ENCODE data around the gene BET1. TPM values are rescaled to one million over a fixed set of nuclear protein-coding genes. Genes with fewer than 3 reads are reported as not detected.

The BET1 gene
- total RNA-seq, 1 donor from 2014 or later: 21.9 TPM

GRCh38 chr7:94001396-94001795, 2.8 kb downstream of the BET1 start:
- Histone ChIP-seq H3K27ac (no peak overlapping the region), H3K36me3 (peaks cover 21% of the 10 kb centered on the region), H3K9me3 (no peaks in the 10 kb centered on the region), H3K4me3 (no peak overlapping the region), H3K4me1 (peaks cover 25% of the 10 kb centered on the region), H3K27me3 (ENCODE audit: low read depth) (no peaks in the 10 kb centered on the region)
- TF ChIP-seq, protein P1, sequence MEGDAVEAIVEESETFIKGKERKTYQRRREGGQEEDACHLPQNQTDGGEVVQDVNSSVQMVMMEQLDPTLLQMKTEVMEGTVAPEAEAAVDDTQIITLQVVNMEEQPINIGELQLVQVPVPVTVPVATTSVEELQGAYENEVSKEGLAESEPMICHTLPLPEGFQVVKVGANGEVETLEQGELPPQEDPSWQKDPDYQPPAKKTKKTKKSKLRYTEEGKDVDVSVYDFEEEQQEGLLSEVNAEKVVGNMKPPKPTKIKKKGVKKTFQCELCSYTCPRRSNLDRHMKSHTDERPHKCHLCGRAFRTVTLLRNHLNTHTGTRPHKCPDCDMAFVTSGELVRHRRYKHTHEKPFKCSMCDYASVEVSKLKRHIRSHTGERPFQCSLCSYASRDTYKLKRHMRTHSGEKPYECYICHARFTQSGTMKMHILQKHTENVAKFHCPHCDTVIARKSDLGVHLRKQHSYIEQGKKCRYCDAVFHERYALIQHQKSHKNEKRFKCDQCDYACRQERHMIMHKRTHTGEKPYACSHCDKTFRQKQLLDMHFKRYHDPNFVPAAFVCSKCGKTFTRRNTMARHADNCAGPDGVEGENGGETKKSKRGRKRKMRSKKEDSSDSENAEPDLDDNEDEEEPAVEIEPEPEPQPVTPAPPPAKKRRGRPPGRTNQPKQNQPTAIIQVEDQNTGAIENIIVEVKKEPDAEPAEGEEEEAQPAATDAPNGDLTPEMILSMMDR (IDR thresholded peaks at IDR 0.05): no peak
- no peak for DNase-seq
- intact Hi-C loops (cut with DNase I): no loop called here
- ATAC-seq: no peak

DNA sequence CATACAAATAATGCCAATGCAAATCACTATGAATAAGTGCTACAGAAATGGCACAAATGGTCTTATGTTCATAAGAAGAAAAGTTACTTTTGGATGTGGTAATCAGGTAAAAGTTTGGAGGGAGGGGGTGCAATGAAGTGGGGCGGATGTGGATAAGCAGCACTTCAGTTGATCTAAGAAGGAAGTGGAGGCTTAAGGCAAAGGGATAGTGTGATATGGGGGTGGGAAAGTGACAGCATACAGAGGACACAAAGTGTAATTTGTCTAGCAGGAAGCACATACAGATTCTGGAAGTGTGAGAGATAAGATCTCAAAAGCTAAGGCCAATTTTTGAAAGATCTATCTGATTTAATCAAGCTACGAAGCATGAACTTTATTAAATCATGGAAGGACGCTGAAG, 6.3 kb downstream of the BET1 start:
- Histone ChIP-seq H3K9me3 (no peaks in the 10 kb centered on the region), H3K36me3 (peaks cover 45% of the 10 kb centered on the region), H3K27ac (no peak overlapping the region), H3K4me3 (no peak overlapping the region), H3K27me3 (ENCODE audit: low read depth) (no peaks in the 10 kb centered on the region), H3K4me1 (peaks cover 11% of the 10 kb centered on the region)
- no peak for DNase-seq
- peak in 1 of 2 donors; percentile 48 for ATAC-seq
- intact Hi-C loops (cut with DNase I): no loop called here
- TF ChIP-seq, protein P1 (IDR thresholded peaks at IDR 0.05): no peak

- Histone ChIP-seq H3K4me3 (no peak overlapping the region), H3K9me3 (no peaks in the 10 kb centered on the region), H3K4me1 (no peaks in the 10 kb centered on the region), H3K36me3 (peaks cover 43% of the 10 kb centered on the region), H3K27me3 (ENCODE audit: low read depth) (no peaks in the 10 kb centered on the region), H3K27ac (no peak overlapping the region)
- no peak for ATAC-seq
- no peak for DNase-seq
- TF ChIP-seq, protein P1 (IDR thresholded peaks at IDR 0.05): no peak
- intact Hi-C loops (cut with DNase I): no loop called here
These were observed 11.6 kb downstream of the BET1 start for GRCh38 chr7:93992421-93993110.

- TF ChIP-seq, protein P1 (IDR thresholded peaks at IDR 0.05): no peak
- Histone ChIP-seq H3K4me3 (no peak overlapping the region), H3K36me3 (peaks cover 13% of the 10 kb centered on the region), H3K9me3 (no peaks in the 10 kb centered on the region), H3K4me1 (no peaks in the 10 kb centered on the region), H3K27ac (no peak overlapping the region), H3K27me3 (ENCODE audit: low read depth) (no peaks in the 10 kb centered on the region)
- DNase-seq (no peak), ATAC-seq (no peak)
- intact Hi-C loops (cut with DNase I): no loop called here
These were observed 16.9 kb downstream of the BET1 start for GRCh38 chr7:93987297-93987696.

GRCh38 chr7:93985101-93985500, 19.1 kb downstream of the BET1 start:
- Histone ChIP-seq H3K36me3 (no peaks in the 10 kb centered on the region), H3K27ac (no peak overlapping the region), H3K4me1 (no peaks in the 10 kb centered on the region), H3K27me3 (ENCODE audit: low read depth) (no peaks in the 10 kb centered on the region), H3K9me3 (no peaks in the 10 kb centered on the region), H3K4me3 (no peak overlapping the region)
- intact Hi-C loops (cut with DNase I): no loop called here
- DNase-seq: no peak
- ATAC-seq: no peak
- TF ChIP-seq, protein P1 (IDR thresholded peaks at IDR 0.05): no peak
